HepG2 (cell line): ENCODE results near the gene FAM3B. TPM values are rescaled to one million over a fixed set of nuclear protein-coding genes. Genes with fewer than 3 reads are reported as not detected.
A peak's percentile ranks its signal among the peaks of the same experiment; 100 is the strongest.

ENCODE experiments used
- ATAC-seq: fragments of 200-7000 bp; cut with Tn5 transposase; 3 replicates; pipeline ENCODE4 v1.9.1; 2020; ENCODE audit warnings: mild to moderate bottlenecking, moderate library complexity
- BruUV-seq: library from RNA; stranded (reverse); fragments of 400-500 nt; replicated peaks from 2 replicates; lab custom pipeline; 2021; lab: Mats Ljungman, UMichigan
- CTCF ChIA-PET: fragments of 300-600 bp; formaldehyde crosslinking; extraction: SDS; loops from one replicate; lab custom pipeline; 2021; ENCODE audit warnings: low total read pairs, inconsistent platforms, low intra/inter-chr PET ratio; lab: Yijun Ruan, JAX
- POLR2A ChIA-PET: fragments of 350-600 bp; sonication (Branson Sonifier 250); formaldehyde crosslinking; loops from one replicate; lab custom pipeline; 2020; ENCODE audit warnings: antibody characterized with exemption, inconsistent platforms; lab: Yijun Ruan, JAX
- DNase-seq: peaks from one replicate; pipeline ENCODE4 v3.0.0-alpha.2; 2015; ENCODE audit warnings: low spot score
- FAIRE-seq: peaks from 3 replicates; lab custom pipeline; 2011; peaks lifted over from hg19 to GRCh38; lab: Jason Lieb, UNC
- H2AFZ ChIP-seq: one replicate; pipeline ENCODE4 v1.6.1; 2011; ENCODE audit warnings: low read length, inconsistent platforms
- H3K27ac ChIP-seq: fragments of 300-600 bp; 3 replicates; pipeline ENCODE4 v1.8.0; 2011; ENCODE audit warnings: mixed run types, mild to moderate bottlenecking, mixed read lengths, low read length, inconsistent platforms; ENCODE audit not compliant: insufficient read depth; ENCODE audit errors: extremely low read length
- H3K27me3 ChIP-seq, 2 experiments: fragments of 200-600 bp in 1 of 2; 2 replicates in 1 of 2; 3 replicates in 1 of 2; pipeline versions ENCODE4 v1.6.0 to v1.8.0; 2011; ENCODE audit warnings: low read length in 2 of 2, mild to moderate bottlenecking in 2 of 2, moderate library complexity in 2 of 2, inconsistent platforms in 1 of 2; ENCODE audit not compliant: insufficient read depth in 2 of 2, control insufficient read depth in 1 of 2
- H3K36me3 ChIP-seq, 2 experiments: fragments of 200-600 bp in 1 of 2; replicated peaks in 1 of 2; 2 replicates in 1 of 2; 3 replicates in 1 of 2; pipeline versions ENCODE4 v1.5.1 to v1.8.0; 2011; ENCODE audit warnings: low read length in 2 of 2, inconsistent platforms in 1 of 2; ENCODE audit not compliant: insufficient read depth in 2 of 2, control insufficient read depth in 1 of 2
- H3K4me1 ChIP-seq: 2 replicates; pipeline ENCODE4 v1.5.1; 2012; ENCODE audit warnings: low read length, inconsistent platforms; ENCODE audit not compliant: insufficient read depth
- H3K4me2 ChIP-seq: 2 replicates; pipeline ENCODE4 v1.6.0; 2011; ENCODE audit warnings: low read depth, low read length, inconsistent platforms
- H3K4me3 ChIP-seq, 3 experiments: fragments of 200-600 bp in 1 of 3; sonication (generic), shearing (Covaris generic) in 1 of 3; replicated peaks in 1 of 3; 2 replicates each; pipeline ENCODE4 v1.5.1; 2011 to 2016; ENCODE audit warnings: low read length in 3 of 3, inconsistent platforms in 2 of 3, low read depth in 2 of 3, mild to moderate bottlenecking in 2 of 3, control low read depth in 1 of 3, mixed read lengths in 1 of 3; ENCODE audit not compliant: insufficient read depth in 1 of 3
- H3K79me2 ChIP-seq: one replicate; pipeline ENCODE4 v1.6.1; 2011; ENCODE audit warnings: low read length, inconsistent platforms; ENCODE audit not compliant: insufficient read depth
- H3K9ac ChIP-seq: 2 replicates; pipeline ENCODE4 v1.6.0; 2011; ENCODE audit warnings: mild to moderate bottlenecking, low read depth, low read length, inconsistent platforms; ENCODE audit not compliant: insufficient read depth
- H3K9me3 ChIP-seq: 2 replicates; pipeline ENCODE4 v1.5.1; 2012; ENCODE audit warnings: mild to moderate bottlenecking, low read length
- H4K20me1 ChIP-seq: 2 replicates; pipeline ENCODE4 v1.6.0; 2011; ENCODE audit warnings: inconsistent platforms, mild to moderate bottlenecking, low read length, moderate library complexity; ENCODE audit not compliant: insufficient read depth
- KLF9 ChIP-seq: IDR thresholded peaks from 2 replicates; pipeline ENCODE4 v1.6.1; 2016; ENCODE audit warnings: low read depth
- NCOA2 ChIP-seq: sonication (generic); formaldehyde crosslinking; IDR thresholded peaks from 2 replicates; pipeline ENCODE4 v1.8.0; 2022; ENCODE audit warnings: inconsistent platforms
- NR0B2 ChIP-seq: sonication (generic); formaldehyde crosslinking; IDR thresholded peaks from 2 replicates; pipeline ENCODE4 v1.4.0; 2020; ENCODE audit warnings: mild to moderate bottlenecking, missing genetic modification reagents
- POLR2A ChIP-seq, 2 experiments: IDR thresholded peaks; 2 replicates each; pipeline ENCODE4 v1.6.1; 2011; ENCODE audit warnings: low read depth in 2 of 2, low read length in 2 of 2, mild to moderate bottlenecking in 1 of 2, moderate library complexity in 1 of 2; ENCODE audit not compliant: insufficient read depth in 1 of 2
- POLR2AphosphoS5 ChIP-seq: IDR thresholded peaks from 2 replicates; pipeline ENCODE4 v1.6.1; 2012; ENCODE audit warnings: low read depth, low read length
- SAP130 ChIP-seq: IDR thresholded peaks from 2 replicates; pipeline ENCODE4 v1.6.1; 2016; ENCODE audit warnings: low read depth
- TBP ChIP-seq: sonication (generic); formaldehyde crosslinking; IDR thresholded peaks from 2 replicates; pipeline ENCODE4 v1.5.0; 2020; ENCODE audit warnings: missing genetic modification reagents
- ZNF234 ChIP-seq: sonication (generic); formaldehyde crosslinking; conservative IDR thresholded peaks from 2 replicates; pipeline ENCODE4 v1.5.1; 2020; ENCODE audit warnings: mild to moderate bottlenecking, missing genetic modification reagents
- ZNF260 ChIP-seq: sonication (generic); formaldehyde crosslinking; IDR thresholded peaks from 2 replicates; pipeline ENCODE4 v1.4.0; 2020; ENCODE audit warnings: missing genetic modification reagents, low read depth, mild to moderate bottlenecking, borderline replicate concordance
- ZNF652 ChIP-seq: IDR thresholded peaks from 2 replicates; pipeline ENCODE4 v1.6.1; 2016; ENCODE audit warnings: low read depth, borderline replicate concordance
- ZNF724P ChIP-seq: sonication (generic); formaldehyde crosslinking; IDR thresholded peaks from 2 replicates; pipeline ENCODE4 v1.8.0; 2022; ENCODE audit warnings: missing genetic modification reagents, borderline replicate concordance
- WGBS: methylation state at CpG from one replicate; pipeline ENCODE4 v1.1.6; 2017; ENCODE audit warnings: low lambda C conversion rate; 5-methylcytosine and 5-hydroxymethylcytosine counted together
- in situ Hi-C: cut with HindIII; loops from 2 replicates; pipeline ENCODE4 v1.10.0; 2017; ENCODE audit warnings: low pct_unique_long_range_greater_than_20kb; ENCODE audit not compliant: extremely low pct_ligation_motif_present
- intact Hi-C: fragments of 100-400 bp; cut with micrococcal nuclease; formaldehyde crosslinking; loops from one replicate; pipeline ENCODE4 v1.10.0; 2022; ENCODE audit not compliant: unreplicated experiment
- polyA plus RNA-seq, 8 experiments: library from polyadenylated mRNA; depleted of rRNA in 3 of 8; stranded (reverse) in 7 of 8; unstranded in 1 of 8; fragments of >200 nt; fragmentation: Illumina TruSeq in 4 of 8; extraction: Trizol in 4 of 8; gene quantifications; 2 replicates each; pipeline versions ENCODE4 v1.2.1 to v1.2.3, GENCODE V29; 2011 to 2016; ENCODE audit warnings: low read depth in 4 of 8, missing spikeins in 1 of 8, mixed read lengths in 1 of 8; ENCODE audit not compliant: insufficient read depth in 1 of 8
- total RNA-seq, 5 experiments: library from RNA; depleted of rRNA; stranded (reverse); fragments of >200 nt; fragmentation: Illumina TruSeq; extraction: Trizol; gene quantifications; 2 replicates each; pipeline ENCODE4 v1.2.3, GENCODE V29; 2016; ENCODE audit warnings: low read depth in 1 of 5
- TF ChIP-seq, protein P1 (sequence below): IDR thresholded peaks from 2 replicates; pipeline ENCODE4 v1.6.1; 2016
- TF ChIP-seq, protein P2 (sequence below): IDR thresholded peaks from 2 replicates; pipeline ENCODE4 v1.6.1; 2016; ENCODE audit warnings: low read depth, control low read depth
- TF ChIP-seq, protein P3 (sequence below): sonication (generic); formaldehyde crosslinking; IDR thresholded peaks from 2 replicates; pipeline ENCODE4 v1.5.1; 2020; ENCODE audit warnings: mild to moderate bottlenecking, missing genetic modification reagents, moderate library complexity

FAM3B gene
- total and polyA plus RNA-seq, 2 of the 13 experiments (the other 11 are each of a cell fraction or from before 2014, with no cell fraction given) = 46.5 to 62.0 TPM

DNA sequence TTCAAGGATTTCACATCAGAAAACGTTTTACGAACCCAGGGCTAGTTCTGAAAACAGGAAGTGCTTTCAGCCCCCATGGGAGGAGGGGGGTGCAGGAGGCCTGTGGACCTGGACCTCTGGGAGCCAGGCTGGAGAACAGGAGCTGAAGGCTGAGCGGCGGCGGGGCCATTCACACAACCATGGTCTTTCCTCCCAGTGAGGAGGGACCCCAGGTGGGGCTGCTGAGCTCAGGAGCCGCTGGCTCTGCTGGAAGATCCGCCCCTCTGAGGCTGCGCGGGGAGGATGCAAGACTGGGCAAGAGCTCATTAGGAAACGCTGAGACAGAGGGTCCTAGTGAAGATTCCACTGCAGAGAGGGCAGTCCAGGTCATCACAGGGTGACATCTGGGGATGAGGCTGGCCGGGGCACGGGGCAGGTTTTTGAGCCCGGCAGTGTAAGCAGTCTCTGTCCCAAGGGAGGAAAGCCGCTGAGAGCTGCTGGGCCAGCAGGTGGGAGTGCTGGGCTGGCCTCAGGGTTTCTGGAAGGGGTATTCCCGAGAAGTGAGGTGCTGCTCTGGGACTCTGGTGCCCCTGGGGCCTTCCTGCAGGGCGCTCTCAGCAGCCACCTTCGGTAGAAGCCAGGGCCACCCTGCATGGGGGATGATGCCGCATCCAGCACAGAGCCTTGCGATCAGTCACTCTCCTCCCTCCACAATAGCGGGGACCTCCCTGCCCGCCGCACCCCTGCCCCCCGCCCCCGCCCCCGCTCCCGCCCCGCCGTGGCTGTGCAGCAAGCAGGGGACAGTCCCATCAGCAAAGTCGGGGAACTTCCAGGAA is 52.7 kb downstream of the FAM3B start (continued):
- no peak for TF ChIP-seq POLR2AphosphoS5
- TF ChIP-seq, protein P1, sequence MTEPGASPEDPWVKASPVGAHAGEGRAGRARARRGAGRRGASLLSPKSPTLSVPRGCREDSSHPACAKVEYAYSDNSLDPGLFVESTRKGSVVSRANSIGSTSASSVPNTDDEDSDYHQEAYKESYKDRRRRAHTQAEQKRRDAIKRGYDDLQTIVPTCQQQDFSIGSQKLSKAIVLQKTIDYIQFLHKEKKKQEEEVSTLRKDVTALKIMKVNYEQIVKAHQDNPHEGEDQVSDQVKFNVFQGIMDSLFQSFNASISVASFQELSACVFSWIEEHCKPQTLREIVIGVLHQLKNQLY (CRISPR knock-in tag) = no peak
- TF ChIP-seq ZNF234 (CRISPR knock-in tag) = no peak
- TF ChIP-seq ZNF260 (CRISPR knock-in tag) = no peak

DNA sequence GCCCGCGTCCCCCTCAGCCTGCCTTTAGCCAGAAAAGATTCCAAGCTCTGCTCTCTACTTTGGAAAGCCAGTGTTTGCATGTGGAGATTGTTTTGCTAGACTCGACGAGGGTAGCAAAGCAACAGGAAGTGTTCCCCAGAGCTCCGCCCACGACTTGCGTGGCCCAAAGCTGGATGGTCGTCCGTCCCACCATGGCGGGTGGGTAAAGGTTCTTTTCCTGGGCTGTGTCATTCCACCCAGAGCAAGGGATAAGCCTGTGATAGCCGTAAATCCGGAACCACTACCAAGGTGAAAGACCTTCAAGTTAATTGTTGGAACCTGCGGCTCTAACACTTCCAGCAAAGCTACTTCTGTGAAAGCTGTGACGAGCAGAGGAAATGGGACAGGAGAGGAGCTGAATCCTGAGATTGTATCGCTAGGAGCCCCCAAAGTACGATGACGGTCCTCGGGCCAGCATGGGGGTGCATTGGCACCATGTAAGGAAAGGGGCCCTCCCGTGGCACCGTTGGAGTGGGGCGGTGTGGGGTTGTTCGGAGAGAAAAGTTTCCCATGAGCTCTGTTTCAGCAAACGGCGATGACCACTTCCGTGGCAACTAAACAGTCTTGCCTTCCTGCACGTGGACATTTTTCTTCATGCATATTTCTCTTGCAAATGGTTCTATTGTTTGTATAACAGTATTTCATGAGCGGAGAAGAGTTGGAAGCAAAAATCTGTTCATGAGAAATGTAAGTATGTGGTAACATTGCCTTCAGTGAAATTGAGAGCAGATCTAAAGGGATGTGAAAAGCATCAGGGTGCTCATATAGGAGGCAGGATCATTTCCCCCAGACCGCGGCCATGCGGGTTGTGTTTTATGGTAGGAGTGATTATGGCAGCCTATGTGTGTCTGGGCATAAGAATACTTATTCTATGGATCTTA is 53.6 kb downstream of the FAM3B start:
- Histone ChIP-seq H2AFZ (no peak overlapping the region), H3K4me1 (peaks cover 56% of the 10 kb centered on the region), H3K9ac (peak overlapping the region; percentile 65), H3K4me2 (peak overlapping the region; percentile 74), H4K20me1 (0 out of 2 replicates have a peak, but pooled peaks cover 2% of the 10 kb centered on the region), H3K36me3 (no peaks in the 10 kb centered on the region; a peak in 1 of 5 replicates), H3K9me3 (no peaks in the 10 kb centered on the region), H3K27me3 (no peaks in the 10 kb centered on the region; a peak in 1 of 5 replicates), H3K4me3 (peak overlapping the region; percentile 57 to 73 (median 67)), H3K79me2 (peaks cover 33% of the 10 kb centered on the region), H3K27ac (peak overlapping the region; percentile 68)
- ATAC-seq (peak; percentile 30), FAIRE-seq (peak; percentile 8), DNase-seq (peak; percentile 32)
- intact Hi-C loops (loop anchor here (2.0 to 5.0 kb wide), 2 partner anchors 47 to 91 kb away; no protein-coding TSS in a partner anchor), in situ Hi-C loops (no loop called here)
- BruUV-seq = TSS peak; percentile 57
- 53% methylated on average over 30 of the region's 30 CpGs for WGBS
- ChIA-PET CTCF (no interaction called here), POLR2A (interaction anchor here (1.4 to 5.9 kb wide), 4 partner anchors 9 to 86 kb away, joined by 8 to 105 read pairs (median 13); no protein-coding TSS in a partner anchor)
- TF ChIP-seq KLF9 (CRISPR knock-in tag) (no peak), ZNF724P (CRISPR knock-in tag) (0 out of 2 replicates have a peak, but pooled peaks have one; percentile 17), SAP130 (CRISPR knock-in tag) (peak; percentile 44), NCOA2 (CRISPR knock-in tag) (0 out of 2 replicates have a peak, but pooled peaks have one; percentile 20), ZNF652 (CRISPR knock-in tag) (no peak), NR0B2 (CRISPR knock-in tag) (no peak), POLR2A (IDR thresholded peaks at IDR 0.05; ENCODE audit: insufficient read depth in 1 of 2, low read depth in 2 of 2, low read length in 2 of 2) (peak in 1 of 2 experiments; percentile 52; a peak in 1 of 4 replicates), TBP (CRISPR knock-in tag) (no peak)
- TF ChIP-seq, protein P2, sequence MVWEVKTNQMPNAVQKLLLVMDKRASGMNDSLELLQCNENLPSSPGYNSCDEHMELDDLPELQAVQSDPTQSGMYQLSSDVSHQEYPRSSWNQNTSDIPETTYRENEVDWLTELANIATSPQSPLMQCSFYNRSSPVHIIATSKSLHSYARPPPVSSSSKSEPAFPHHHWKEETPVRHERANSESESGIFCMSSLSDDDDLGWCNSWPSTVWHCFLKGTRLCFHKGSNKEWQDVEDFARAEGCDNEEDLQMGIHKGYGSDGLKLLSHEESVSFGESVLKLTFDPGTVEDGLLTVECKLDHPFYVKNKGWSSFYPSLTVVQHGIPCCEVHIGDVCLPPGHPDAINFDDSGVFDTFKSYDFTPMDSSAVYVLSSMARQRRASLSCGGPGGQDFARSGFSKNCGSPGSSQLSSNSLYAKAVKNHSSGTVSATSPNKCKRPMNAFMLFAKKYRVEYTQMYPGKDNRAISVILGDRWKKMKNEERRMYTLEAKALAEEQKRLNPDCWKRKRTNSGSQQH (CRISPR knock-in tag) = no peak
- TF ChIP-seq, protein P3, sequence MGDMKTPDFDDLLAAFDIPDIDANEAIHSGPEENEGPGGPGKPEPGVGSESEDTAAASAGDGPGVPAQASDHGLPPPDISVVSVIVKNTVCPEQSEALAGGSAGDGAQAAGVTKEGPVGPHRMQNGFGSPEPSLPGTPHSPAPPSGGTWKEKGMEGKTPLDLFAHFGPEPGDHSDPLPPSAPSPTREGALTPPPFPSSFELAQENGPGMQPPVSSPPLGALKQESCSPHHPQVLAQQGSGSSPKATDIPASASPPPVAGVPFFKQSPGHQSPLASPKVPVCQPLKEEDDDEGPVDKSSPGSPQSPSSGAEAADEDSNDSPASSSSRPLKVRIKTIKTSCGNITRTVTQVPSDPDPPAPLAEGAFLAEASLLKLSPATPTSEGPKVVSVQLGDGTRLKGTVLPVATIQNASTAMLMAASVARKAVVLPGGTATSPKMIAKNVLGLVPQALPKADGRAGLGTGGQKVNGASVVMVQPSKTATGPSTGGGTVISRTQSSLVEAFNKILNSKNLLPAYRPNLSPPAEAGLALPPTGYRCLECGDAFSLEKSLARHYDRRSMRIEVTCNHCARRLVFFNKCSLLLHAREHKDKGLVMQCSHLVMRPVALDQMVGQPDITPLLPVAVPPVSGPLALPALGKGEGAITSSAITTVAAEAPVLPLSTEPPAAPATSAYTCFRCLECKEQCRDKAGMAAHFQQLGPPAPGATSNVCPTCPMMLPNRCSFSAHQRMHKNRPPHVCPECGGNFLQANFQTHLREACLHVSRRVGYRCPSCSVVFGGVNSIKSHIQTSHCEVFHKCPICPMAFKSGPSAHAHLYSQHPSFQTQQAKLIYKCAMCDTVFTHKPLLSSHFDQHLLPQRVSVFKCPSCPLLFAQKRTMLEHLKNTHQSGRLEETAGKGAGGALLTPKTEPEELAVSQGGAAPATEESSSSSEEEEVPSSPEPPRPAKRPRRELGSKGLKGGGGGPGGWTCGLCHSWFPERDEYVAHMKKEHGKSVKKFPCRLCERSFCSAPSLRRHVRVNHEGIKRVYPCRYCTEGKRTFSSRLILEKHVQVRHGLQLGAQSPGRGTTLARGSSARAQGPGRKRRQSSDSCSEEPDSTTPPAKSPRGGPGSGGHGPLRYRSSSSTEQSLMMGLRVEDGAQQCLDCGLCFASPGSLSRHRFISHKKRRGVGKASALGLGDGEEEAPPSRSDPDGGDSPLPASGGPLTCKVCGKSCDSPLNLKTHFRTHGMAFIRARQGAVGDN = peak; percentile 66
